ENCODE data around the gene CMSS1. TPM values are rescaled to one million over a fixed set of nuclear protein-coding genes. Genes with fewer than 3 reads are reported as not detected.
A peak's percentile ranks its signal among the peaks of the same experiment; 100 is the strongest.

Gene CMSS1
- total RNA-seq, 1 experiment from 2014 or later, result 64.3 TPM

DNA sequence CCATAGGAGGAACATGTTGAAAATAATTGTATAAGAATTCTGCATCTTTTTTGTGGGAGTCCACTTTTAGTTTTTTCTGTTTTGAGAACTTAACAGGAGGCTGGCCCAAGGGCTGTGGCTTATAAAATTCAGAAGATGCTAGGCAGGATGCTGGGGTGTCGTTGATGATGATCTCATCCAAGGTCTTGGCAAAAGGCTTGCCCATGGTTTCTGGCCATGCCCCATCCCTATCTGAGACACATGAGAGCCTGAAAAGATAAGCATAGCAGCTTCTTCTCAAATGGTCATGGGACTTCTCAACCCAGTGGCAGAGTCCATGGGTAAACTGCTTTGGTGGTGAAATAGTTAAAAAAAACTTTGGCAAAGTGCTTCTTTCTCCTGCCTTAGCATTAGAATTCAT lies 35.2 kb downstream of the CMSS1 start:
- DNase-seq (ENCODE audit: low read depth), result no peak

- DNase-seq (ENCODE audit: low read depth), result no peak
Measured at GRCh38 chr3:99854756-99855298, 37.2 kb downstream of the CMSS1 start.

DNA sequence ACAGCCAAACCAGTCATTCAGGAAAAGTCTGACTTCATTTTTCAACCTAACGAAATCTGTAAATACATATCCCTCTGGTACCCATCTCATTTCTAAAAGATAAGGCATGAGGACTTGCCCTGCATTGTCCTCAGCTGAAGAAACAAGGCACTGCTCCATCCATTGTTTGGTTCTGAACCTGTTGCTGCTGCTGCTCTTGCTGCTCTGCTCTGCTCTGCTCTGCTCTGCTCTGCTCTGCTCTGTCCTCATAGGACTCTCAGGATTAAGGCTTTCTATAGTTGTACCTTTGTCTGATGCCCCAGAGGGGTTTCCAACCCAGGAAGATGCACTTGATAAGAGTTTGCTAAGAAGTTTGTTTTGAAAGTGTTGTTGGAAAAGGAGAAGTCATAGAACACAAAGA lies 38.2 kb downstream of the CMSS1 start:
- no peak for DNase-seq (ENCODE audit: low read depth)

DNA sequence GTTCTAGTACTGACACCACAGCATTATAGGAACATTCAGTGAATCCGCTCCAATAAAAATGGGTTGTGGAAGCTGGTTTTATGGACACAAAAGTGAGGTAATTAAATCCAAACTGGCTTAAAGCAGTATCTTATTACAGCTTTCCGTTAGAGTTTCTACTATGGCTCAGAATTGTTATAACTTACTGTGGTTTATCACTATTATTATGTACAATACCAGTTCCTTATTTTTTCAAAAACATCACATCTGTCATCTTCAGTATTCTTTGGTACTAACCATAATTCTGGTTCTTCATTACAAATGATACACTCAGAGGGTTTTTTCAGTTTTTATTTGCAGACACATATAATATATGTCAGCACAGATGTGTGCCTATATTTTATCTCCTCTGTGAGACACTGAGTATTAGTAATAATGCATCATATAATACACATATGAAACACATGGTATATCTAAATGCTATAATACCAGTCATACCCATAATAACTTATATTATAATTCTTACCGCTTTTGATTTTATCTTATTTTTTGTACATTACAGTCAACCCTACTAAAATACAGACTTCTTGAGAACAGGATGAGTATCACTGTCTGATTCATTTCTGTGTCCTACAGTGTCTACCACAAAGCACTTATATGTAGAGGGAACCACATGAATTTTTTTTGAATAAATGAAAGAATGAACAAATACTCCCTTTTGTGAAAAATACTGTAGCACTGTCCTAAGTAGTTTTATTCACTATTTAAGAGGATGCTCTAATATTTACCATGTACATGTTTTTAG lies 39.0 kb downstream of the CMSS1 start:
- no peak for DNase-seq (ENCODE audit: low read depth)

GRCh38 chr3:99857278-99857677 lies 39.6 kb downstream of the CMSS1 start:
- no peak for DNase-seq (ENCODE audit: low read depth)

DNA sequence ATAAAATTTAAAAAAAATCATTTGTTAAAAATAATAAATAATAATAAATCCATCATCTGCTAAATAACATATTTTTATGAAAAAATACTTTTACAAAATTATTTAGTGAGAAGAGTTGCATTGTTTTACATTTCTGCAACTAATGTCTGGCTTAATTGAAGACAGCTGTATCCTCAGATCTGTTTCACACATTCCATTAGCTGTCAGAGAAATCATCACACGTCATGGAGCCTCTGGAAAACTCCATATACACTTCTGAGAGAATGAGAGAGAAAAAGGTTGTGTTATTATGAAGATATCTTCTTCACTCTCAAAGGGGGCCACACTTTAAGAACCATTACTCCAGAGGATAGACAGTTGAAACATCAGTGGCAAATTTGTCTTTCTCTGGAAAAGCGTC lies 40.8 kb downstream of the CMSS1 start:
- no peak for DNase-seq (ENCODE audit: low read depth)

- peak; percentile 32 for DNase-seq (ENCODE audit: low read depth)
Measured at GRCh38 chr3:99859825-99860224, 42.2 kb downstream of the CMSS1 start.

DNA sequence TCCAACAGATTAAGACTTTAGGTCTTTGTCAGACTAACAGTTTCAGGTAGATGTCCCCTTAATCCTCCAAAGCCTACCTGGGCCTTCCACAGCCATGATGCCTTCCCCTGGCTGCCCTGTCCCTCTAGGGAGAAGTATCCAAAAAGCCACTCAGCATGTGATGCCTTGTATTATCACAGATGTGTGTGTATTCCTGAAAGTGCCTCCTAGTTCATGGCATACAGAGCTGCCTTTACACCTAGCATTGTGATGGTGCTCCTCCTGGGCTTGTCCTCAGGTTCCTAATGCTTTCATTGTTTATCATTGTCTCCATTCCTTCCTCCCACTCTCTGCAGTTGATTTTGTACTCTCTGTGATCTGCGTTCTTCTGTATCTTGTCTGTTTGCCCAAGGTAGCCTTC lies 43.6 kb downstream of the CMSS1 start:
- DNase-seq (ENCODE audit: low read depth), result no peak

GRCh38 chr3:99862208-99862607 lies 44.5 kb downstream of the CMSS1 start:
- DNase-seq (ENCODE audit: low read depth), result no peak

DNA sequence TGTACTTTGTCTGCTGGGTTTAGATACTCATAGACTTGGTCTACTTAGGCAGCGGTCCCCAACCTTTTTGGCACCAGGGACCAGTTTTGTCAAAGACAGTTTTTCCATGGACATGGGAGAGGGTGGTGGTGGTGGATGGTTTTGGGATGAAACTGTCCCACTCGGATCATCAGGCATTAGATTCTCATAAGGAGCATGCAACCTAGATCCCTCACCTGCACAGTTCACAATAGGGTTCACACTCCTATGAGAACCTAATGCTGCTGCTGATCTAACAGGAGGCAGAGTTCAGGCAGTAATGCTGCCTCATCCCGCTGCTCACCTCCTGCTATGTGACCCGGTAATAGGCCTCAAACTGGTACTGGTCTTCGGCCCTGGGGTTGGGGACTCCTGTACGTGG lies 45.3 kb downstream of the CMSS1 start:
- no peak for DNase-seq (ENCODE audit: low read depth)

- no peak for DNase-seq (ENCODE audit: low read depth)
Measured at GRCh38 chr3:99863588-99863987, 45.9 kb downstream of the CMSS1 start.

DNA sequence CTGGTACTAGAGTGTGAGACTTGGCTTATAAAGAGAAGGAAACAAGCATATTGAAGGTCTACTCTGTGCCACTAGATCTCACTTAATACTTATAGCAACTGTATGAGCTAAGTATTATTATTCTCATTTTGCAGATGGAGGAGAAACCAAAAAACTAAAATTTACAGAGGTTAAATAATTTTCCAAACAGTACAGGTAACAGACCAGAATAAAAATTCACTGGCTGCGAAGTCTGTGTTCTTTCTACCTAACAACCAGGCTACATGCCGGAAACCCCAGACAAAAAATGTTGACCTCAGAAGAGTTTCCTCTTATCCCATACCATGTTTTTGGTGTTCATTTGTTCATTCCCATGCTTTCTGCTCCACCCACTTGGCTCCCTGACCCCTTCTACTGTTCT lies 46.6 kb downstream of the CMSS1 start:
- DNase-seq (ENCODE audit: low read depth), result no peak

DNA sequence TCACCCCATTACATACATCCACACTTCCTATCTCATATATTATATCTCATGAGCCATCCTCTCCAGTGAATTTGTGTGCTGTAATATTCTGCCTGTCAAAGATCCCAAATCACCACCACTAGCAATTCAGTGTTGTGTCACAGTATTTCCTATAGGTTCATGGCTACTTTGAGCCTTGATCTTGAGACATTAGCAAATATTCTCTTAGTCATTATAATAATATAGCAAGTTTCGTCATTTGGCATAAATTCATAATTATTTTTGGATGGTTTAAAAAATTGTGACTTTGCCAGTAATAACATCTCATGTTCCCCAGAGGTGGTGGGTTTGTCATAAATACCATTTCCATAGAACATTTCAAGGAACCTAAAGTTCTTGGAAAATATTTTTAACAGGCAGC lies 47.7 kb downstream of the CMSS1 start:
- DNase-seq (ENCODE audit: low read depth), result no peak

DNA sequence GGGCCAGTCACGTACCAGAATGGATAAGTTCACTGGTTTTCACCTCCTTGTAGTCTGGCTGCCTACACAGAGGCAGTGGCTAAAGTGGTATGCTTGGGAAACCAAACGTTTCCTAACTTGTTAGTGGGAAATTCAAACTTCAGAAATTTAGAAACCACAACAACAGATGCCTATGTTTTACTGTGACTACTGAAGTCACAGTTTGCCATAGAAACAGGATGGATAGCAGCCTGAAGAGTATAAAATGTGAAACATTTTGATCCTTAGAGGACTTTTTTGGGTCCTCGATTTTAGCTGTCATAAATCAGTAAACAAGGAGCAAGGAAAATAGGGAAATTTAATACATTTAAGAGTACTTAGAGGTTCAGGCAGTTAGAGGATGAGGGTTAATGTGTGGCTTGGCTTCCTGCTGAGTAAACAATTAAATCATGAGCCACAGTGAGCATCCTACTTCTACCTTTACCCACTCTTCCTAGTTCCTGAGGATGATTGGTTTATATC lies 48.6 kb downstream of the CMSS1 start:
- DNase-seq (ENCODE audit: low read depth), result peak; percentile 47

GRCh38 chr3:99867594-99868310 lies 50.1 kb downstream of the CMSS1 start:
- DNase-seq (ENCODE audit: low read depth), result no peak

DNA sequence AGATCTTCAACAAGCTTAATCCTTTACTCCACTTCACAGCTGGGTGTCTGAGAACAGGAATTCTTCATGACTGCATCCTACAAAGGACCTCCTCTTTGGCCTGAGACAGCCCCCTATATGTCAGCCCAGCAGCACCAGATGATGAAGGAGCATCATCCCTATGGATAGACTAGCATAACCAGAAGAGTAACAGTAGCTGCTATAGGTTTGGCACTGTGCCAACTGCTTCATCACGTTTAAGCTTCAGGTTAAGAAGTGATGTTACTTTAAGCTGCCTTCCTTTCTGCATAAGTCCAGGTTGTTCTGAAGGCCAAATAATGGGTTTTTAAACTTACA lies 50.6 kb downstream of the CMSS1 start:
- DNase-seq (ENCODE audit: low read depth), result peak; percentile 48

- no peak for DNase-seq (ENCODE audit: low read depth)
Measured at GRCh38 chr3:99869621-99870020, 52.0 kb downstream of the CMSS1 start.

DNA sequence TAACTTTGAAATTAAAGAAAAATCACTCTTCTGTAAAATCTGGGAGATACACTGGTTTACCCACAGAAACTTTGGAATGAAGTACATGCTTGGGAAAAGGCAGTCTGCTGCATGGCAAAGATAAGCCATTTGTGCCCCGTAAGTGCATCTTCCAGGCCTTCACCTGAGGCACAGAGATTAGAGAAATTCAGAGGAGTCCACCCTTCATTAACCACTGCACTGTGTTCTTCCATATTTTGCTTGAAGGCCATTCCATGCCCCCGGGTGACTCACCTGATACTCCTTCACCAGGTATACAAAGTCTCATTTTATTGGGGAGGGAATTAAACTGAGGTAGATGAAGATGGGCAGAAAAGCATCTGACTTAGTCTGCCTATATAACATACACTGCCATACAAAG lies 53.0 kb downstream of the CMSS1 start:
- DNase-seq (ENCODE audit: low read depth), result no peak

DNA sequence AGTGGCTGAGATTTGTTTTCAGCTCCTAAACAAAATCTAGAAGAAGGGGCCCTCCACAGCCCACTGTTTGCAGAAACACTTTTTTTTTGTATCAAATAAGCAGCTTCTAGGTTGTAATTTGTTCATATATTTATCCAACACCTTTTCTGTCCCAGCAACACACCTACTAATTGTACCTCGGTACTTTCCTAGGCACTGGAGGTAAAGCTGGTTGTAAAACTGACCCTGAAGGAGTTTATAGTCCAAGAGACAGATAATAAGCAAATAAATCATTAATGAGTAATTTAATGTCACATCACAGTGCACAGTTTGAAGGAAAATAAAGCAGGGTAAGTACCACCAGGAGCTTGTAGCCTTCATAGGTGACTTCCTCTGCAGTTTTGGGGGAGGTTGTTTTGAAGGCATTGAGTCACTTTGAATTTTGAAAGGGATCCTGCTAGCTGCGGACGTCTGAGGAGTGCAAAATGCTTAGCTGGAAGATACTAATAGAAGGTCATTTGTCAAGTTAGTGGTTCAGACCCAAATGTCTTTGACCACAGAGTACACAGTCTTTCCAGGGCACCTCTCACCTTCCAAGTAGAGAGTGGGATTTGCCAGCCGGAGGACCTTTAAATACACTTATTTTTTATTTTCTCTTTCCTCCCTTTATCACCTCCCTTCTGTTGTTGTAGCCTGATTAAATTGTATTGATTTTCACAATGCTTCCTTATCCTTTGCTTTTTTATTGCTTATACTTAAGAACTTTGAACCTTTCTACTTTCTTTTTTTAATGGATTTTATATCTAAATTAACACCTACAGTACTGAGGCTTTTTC lies 53.8 kb downstream of the CMSS1 start:
- no peak for DNase-seq (ENCODE audit: low read depth)

DNA sequence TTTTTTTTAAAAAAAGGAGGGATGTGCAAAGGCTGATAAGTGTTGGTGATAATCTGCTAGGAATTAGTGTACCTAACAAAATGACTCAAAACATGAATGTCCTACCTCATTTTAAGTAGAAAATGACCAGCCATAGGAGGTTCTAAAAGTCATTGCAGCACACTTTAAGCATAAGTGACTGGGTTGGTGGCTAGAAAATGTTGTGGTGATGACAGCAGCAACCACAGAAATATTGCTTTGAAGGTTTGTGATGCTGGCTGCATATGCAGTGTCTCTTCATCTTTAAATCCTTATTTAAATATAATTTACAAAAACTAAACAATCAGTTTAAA lies 55.2 kb downstream of the CMSS1 start:
- peak; percentile 15 for DNase-seq (ENCODE audit: low read depth)

- DNase-seq (ENCODE audit: low read depth), result no peak
Measured at GRCh38 chr3:99873269-99874102, 55.8 kb downstream of the CMSS1 start.
